HS-5 (cell line): ENCODE measurements around the gene CAMTA1.
"Not testable (repeated sequence)": the region's sequence is repeated elsewhere in the genome, so short reads cannot be mapped to it uniquely, and the experiment has no call there.

Experiments used
- DNase-seq: peaks from one replicate; pipeline ENCODE4 v3.0.0-alpha.2; 2012; ENCODE audit warnings: low read depth

CAMTA1 gene

GRCh38 chr1:7407980-7408770 is 622.9 kb downstream of the CAMTA1 start:
- no peak for DNase-seq

GRCh38 chr1:7408771-7409150 is 623.5 kb downstream of the CAMTA1 start:
- DNase-seq, result no peak

DNA sequence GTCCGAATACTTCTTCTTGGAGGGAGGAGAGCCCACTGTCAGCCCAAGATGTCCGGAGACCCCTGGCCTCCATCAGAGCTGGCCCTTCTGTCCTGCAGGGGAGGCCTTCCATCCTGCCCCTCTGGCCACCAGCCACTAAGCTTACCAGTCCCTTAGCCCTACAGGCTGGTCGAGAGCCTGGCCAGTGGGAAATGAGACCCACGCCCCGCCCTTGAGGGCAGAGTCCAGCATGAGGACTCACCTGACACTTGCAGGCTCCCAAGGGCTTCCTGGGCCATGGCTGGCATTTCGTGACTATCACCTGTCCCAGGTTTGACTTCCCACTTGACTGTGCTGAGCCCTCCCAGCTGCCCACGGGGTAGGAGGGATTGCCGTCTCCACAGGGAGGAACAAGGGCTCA is 624.0 kb downstream of the CAMTA1 start:
- DNase-seq, result no peak

- DNase-seq, result no peak
Observed at GRCh38 chr1:7410156-7410555, 624.9 kb downstream of the CAMTA1 start.

GRCh38 chr1:7417618-7418017 is 632.4 kb downstream of the CAMTA1 start:
- DNase-seq, result not testable (repeated sequence)

GRCh38 chr1:7418442-7419080 is 633.3 kb downstream of the CAMTA1 start:
- DNase-seq, result no peak

- DNase-seq, result no peak
Observed at GRCh38 chr1:7420098-7420445, 634.8 kb downstream of the CAMTA1 start.

DNA sequence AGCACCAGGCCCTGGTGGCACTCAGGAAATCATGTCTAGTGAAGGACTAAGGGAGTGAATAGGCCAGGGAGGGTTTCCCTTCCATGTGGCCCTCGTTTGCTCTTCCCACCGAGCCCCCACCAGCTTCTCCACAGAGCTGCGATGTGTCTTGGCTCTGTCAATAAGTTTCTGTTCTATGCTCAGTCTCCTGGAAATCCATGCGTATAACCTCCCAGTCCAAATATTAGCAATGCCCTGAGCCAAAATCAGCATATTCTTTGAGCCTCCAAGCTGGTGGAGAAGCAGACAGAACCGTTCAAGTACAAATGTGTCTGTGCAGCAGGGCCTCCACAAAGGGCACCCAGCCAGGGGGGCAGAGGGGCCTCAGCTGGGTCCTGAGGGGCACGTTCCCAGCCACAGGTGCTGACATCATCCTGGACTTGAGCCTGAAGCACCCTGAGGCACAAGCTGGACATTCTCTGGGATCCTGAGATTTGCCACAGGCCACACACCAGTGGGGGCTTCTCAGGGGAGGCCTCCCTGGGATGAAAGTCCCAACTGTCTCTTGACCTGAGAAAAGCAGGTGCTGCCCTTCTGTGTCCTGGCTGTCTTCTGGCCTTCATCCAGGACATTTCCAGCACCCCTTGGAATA is 635.3 kb downstream of the CAMTA1 start:
- no peak for DNase-seq

GRCh38 chr1:7421471-7422075 is 636.3 kb downstream of the CAMTA1 start:
- DNase-seq, result no peak

DNA sequence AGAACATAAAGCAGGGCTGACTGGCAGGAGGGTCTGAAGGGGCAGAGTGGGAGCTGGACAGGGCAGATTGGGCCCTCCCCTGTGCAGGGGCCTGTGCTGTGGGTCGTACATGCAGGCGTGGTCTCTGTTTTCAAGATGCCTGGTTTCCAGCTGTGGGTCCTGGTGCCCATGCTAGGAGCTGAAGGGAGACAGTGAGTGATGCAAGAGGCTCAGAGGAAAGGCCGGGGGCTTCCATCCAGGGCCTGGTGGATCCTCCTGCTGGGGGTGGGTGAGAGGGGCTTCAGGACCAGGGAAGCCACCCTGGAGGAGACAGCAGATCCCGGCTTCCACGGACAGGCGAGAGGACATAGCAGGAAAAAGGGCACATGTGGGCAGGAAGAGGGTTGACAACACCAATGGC is 636.8 kb downstream of the CAMTA1 start:
- no peak for DNase-seq

DNA sequence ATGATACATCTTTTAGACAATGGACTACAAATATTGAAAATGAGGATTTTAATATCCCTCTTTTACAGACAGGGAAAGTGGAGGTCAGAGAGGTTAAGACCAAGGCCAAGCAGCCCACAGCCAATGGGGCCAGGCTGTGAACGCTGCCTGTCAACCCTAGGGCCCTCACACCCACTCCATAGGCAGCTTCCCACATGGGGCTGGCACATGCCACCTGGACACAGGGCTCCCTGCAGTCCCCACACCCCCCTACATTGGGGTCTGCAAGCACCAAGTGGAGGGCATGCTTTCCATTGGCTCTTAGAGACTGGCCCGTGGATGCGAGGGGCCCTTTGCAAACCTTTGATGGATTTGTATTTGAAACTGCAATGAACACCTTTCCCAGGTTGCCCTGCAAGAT is 637.3 kb downstream of the CAMTA1 start:
- no peak for DNase-seq

DNA sequence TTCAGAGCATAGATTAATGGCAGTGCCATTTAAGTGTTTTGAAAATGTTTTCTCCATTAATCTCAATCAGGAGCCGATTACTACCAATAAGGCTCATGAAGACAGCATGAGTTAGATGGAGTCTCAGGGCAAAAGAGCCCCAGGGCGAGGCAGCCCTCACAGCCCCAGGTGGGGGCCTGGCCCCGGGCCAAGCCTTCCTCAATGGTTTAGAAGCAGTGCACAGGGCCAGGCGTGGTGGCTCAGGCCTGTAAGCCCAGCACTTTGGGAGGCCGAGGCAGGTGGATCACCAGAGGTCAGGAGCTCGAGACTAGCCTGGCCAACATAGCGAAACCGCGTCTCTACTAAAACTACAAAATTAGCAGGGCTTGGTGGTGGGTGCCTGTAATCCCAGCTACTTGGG is 637.7 kb downstream of the CAMTA1 start:
- DNase-seq, result no peak

DNA sequence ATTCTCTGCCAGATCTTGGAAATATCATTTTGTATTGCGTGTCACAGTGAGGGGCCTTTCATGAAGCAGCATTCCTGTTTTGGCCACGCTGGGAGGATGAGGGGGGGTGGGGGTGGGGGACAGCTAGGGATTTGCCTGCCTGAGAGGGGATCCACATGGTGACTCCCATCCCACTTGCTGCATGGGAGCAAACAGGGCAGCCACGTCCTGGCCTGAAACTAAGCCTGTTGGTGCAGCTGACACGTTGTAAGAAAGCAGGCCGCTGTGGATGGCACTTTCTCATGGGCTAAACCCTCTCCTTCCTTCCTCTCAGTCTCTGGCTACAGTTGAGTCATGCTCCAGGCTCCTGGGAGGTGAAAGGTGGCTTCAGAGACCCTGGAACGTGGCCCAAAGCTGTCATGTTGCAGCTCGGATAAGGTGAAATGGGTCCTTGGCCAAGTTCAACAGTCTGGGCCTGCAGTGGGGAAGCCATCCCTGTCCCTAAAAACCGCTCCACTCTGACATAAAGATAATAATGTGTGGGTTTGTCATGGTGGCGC is 639.2 kb downstream of the CAMTA1 start:
- no peak for DNase-seq

DNA sequence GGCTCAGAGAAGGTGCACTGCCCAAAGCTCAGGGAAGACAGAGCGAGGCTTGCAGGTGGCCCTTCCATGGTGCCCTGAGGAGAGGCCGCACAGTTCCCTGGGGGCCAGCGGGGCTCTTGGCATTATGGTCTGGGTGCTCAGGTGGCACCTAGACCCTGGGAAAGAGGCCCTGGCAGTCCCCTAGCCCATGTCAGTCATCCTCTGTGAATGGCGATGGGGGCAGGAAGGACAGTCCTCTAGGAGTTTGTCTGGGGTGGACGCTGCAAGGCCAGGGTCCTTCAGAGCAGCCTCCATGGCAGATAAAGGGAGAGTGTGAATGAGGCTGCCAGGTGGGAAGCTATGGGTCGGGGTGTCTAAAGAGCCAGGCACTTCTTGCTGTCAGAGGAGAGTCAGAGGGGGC is 640.0 kb downstream of the CAMTA1 start:
- DNase-seq, result no peak

DNA sequence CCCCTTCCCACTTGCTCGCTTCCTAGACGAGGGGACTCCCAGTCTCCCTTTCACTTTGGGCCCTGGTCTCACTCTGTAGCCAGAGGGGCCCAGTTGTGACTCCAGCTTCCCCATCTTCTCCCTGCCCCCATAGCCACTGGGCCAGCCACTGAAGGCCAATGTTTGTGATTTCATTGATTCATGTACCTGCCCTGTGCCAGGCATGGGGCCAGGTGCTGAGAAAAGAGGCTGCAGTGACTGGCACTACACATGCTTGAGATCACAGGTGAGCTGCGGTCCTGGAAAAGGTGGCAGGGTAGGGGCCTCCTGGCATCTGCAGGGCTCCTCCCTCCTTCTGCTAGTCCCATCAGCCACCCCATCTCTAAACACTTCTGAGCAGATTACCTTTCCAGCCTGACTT is 640.5 kb downstream of the CAMTA1 start:
- no peak for DNase-seq

GRCh38 chr1:7426780-7427604 is 641.7 kb downstream of the CAMTA1 start:
- no peak for DNase-seq

- no peak for DNase-seq
Observed at GRCh38 chr1:7427605-7428300, 642.5 kb downstream of the CAMTA1 start.

DNA sequence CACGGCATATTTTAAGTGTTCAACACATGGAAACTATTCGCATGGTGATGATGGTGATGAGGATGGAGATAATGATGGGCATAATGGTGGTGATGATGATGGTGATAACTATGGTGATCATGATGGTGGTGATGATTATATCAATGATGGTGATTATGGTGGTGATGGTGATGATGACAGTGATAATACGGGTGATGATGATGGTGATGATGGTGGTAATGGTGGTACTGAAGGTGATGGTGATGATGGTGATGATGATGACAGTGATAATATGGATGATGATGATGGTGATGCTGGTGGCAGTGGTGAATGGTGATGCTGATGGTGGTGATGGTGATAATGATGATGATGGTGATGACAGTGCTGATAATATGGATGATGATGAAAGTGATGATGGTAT is 644.0 kb downstream of the CAMTA1 start:
- DNase-seq, result no peak

DNA sequence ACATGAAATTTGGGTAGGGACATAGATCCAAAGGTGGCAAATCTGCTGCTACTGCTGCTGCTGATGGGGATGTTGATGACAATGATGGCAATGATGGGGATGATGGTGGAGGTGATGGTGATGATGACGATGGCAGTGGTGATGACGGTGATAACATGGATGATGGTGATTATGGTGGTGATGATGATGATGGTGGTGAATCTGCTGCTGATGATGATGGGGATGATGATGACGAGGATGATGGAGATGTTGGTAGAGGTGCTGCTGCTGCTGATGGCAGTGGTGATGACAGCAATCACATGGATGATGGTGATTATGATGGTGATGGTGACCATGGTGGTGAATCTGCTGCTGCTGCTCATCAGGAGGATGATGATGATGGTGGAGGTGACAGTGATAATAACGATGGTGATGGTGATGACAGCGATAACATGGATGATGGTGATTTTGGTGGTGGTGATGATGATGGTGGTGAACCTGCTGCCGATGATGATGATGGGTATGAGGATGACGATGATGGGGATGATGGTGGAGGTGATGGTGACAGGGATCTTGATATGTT is 644.9 kb downstream of the CAMTA1 start:
- no peak for DNase-seq

- no peak for DNase-seq
Observed at GRCh38 chr1:7430691-7431090, 645.4 kb downstream of the CAMTA1 start.
